IMR-90 (cell line): ENCODE measurements around the gene KCTD20. TPM values are rescaled to one million over a fixed set of nuclear protein-coding genes. Genes with fewer than 3 reads are reported as not detected.

Experiments used
- ATAC-seq: fragments of 200-7000 bp; cut with Tn5 transposase; 2 replicates; pipeline ENCODE4 v1.9.1; 2020; ENCODE audit warnings: low read depth, mild to moderate bottlenecking, moderate library complexity
- BruUV-seq: library from RNA; stranded (reverse); fragments of 400-500 nt; replicated peaks from 2 replicates; lab custom pipeline; 2021; lab: Mats Ljungman, UMichigan
- CTCF ChIA-PET: fragments of 300-600 bp; formaldehyde crosslinking; extraction: SDS; loops from one replicate; lab custom pipeline; 2021; ENCODE audit warnings: antibody characterized with exemption; lab: Yijun Ruan, JAX
- POLR2A ChIA-PET: fragments of 300-600 bp; sonication (Branson Sonifier 250); formaldehyde crosslinking; loops from one replicate; lab custom pipeline; 2022; ENCODE audit warnings: antibody characterized with exemption; ENCODE audit not compliant: unreplicated experiment; lab: Charles Lee
- DNase-seq: peaks from one replicate; pipeline ENCODE4 v3.0.0; 2013
- H2AFZ ChIP-seq: replicated peaks from 2 replicates; pipeline ENCODE3; 2013; ENCODE audit warnings: low read length, mild to moderate bottlenecking; ENCODE audit not compliant: poor library complexity
- H2AK5ac ChIP-seq: 2 replicates; pipeline ENCODE4 v1.6.1; 2013; ENCODE audit warnings: low read depth, low read length, inconsistent platforms
- H2AK9ac ChIP-seq: replicated peaks from 2 replicates; pipeline ENCODE3; 2013; ENCODE audit warnings: mild to moderate bottlenecking, low read depth, low read length, moderate library complexity; ENCODE audit not compliant: poor library complexity
- H2BK120ac ChIP-seq: 2 replicates; pipeline ENCODE4 v1.6.1; 2013; ENCODE audit warnings: low read depth, low read length, inconsistent platforms
- H2BK15ac ChIP-seq: 3 replicates; pipeline ENCODE4 v1.6.1; 2013; ENCODE audit warnings: low read depth, low read length, inconsistent platforms
- H2BK20ac ChIP-seq: 2 replicates; pipeline ENCODE4 v1.6.1; 2013; ENCODE audit warnings: low read depth, mild to moderate bottlenecking, inconsistent platforms, low read length, moderate library complexity
- H2BK5ac ChIP-seq: 2 replicates; pipeline ENCODE4 v1.6.1; 2013; ENCODE audit warnings: mild to moderate bottlenecking, low read depth, low read length, inconsistent platforms; ENCODE audit not compliant: poor library complexity, severe bottlenecking
- H3K14ac ChIP-seq: replicated peaks from 2 replicates; pipeline ENCODE4 v1.6.1; 2013; ENCODE audit warnings: low read depth, low read length, inconsistent platforms
- H3K18ac ChIP-seq: 2 replicates; pipeline ENCODE4 v1.6.1; 2013; ENCODE audit warnings: low read depth, low read length, control low read depth
- H3K23ac ChIP-seq: 2 replicates; pipeline ENCODE4 v1.6.1; 2013; ENCODE audit warnings: low read depth, low read length, inconsistent platforms
- H3K27ac ChIP-seq: 2 replicates; pipeline ENCODE4 v1.5.1; 2013; ENCODE audit warnings: mild to moderate bottlenecking, control low read depth, low read length; ENCODE audit not compliant: insufficient read depth
- H3K27me3 ChIP-seq: 2 replicates; pipeline ENCODE4 v1.6.1; 2013; ENCODE audit warnings: low read length; ENCODE audit not compliant: control insufficient read depth, insufficient read depth
- H3K36me3 ChIP-seq: 2 replicates; pipeline ENCODE4 v1.6.1; 2013; ENCODE audit warnings: low read length, mixed read lengths; ENCODE audit not compliant: control insufficient read depth, insufficient read depth
- H3K4ac ChIP-seq: 2 replicates; pipeline ENCODE4 v1.6.1; 2013; ENCODE audit warnings: low read depth, low read length, inconsistent platforms
- H3K4me1 ChIP-seq: 2 replicates; pipeline ENCODE4 v1.6.1; 2013; ENCODE audit warnings: low read length, mixed read lengths; ENCODE audit not compliant: control insufficient read depth, insufficient read depth
- H3K4me2 ChIP-seq: 2 replicates; pipeline ENCODE4 v1.6.1; 2013; ENCODE audit warnings: low read depth, mild to moderate bottlenecking, control low read depth, low read length, moderate library complexity
- H3K4me3 ChIP-seq: 2 replicates; pipeline ENCODE4 v1.5.1; 2013; ENCODE audit warnings: low read depth, mild to moderate bottlenecking, control low read depth, low read length, moderate library complexity; ENCODE audit not compliant: insufficient read depth
- H3K56ac ChIP-seq: 2 replicates; pipeline ENCODE4 v1.6.1; 2013; ENCODE audit warnings: low read length, inconsistent platforms; ENCODE audit not compliant: insufficient read depth; ENCODE audit errors: extremely low read depth
- H3K79me1 ChIP-seq, 2 experiments: 2 replicates each; pipeline ENCODE4 v1.6.1; 2013; ENCODE audit warnings: low read length in 2 of 2, inconsistent platforms in 1 of 2, low read depth in 1 of 2
- H3K9ac ChIP-seq: 2 replicates; pipeline ENCODE4 v1.6.1; 2013; ENCODE audit warnings: low read depth, low read length, control low read depth
- H3K9me1 ChIP-seq: 2 replicates; pipeline ENCODE4 v1.6.1; 2013; ENCODE audit warnings: low read length, inconsistent platforms; ENCODE audit not compliant: insufficient read depth
- H3K9me3 ChIP-seq: 2 replicates; pipeline ENCODE4 v1.6.1; 2013; ENCODE audit warnings: low read length; ENCODE audit not compliant: control insufficient read depth, insufficient read depth
- H4K20me1 ChIP-seq: 2 replicates; pipeline ENCODE4 v1.6.1; 2013; ENCODE audit warnings: low read length, inconsistent platforms; ENCODE audit not compliant: insufficient read depth
- H4K5ac ChIP-seq: 2 replicates; pipeline ENCODE4 v1.6.1; 2013; ENCODE audit warnings: mild to moderate bottlenecking, low read depth, low read length, control low read depth
- H4K8ac ChIP-seq, 2 experiments: 2 replicates each; pipeline ENCODE4 v1.6.1; 2013; ENCODE audit warnings: low read depth in 2 of 2, low read length in 2 of 2, control low read depth in 1 of 2, inconsistent platforms in 1 of 2
- H4K91ac ChIP-seq: 2 replicates; pipeline ENCODE4 v1.6.1; 2013; ENCODE audit warnings: low read depth, low read length, inconsistent platforms; ENCODE audit not compliant: insufficient read depth
- BHLHE40 ChIP-seq: fragments of 150-350 bp; IDR thresholded peaks from 2 replicates; pipeline ENCODE4 v1.6.1; 2016; ENCODE audit warnings: mild to moderate bottlenecking, low read depth, low read length
- CEBPB ChIP-seq: IDR thresholded peaks from 2 replicates; pipeline ENCODE4 v1.6.1; 2012; ENCODE audit warnings: low read depth, low read length, improper control_type of control experiment
- CHD1 ChIP-seq: IDR thresholded peaks from 2 replicates; pipeline ENCODE4 v1.6.1; 2012; ENCODE audit warnings: low read depth, low read length, improper control_type of control experiment
- FOS ChIP-seq: fragments of 150-350 bp; IDR thresholded peaks from 2 replicates; pipeline ENCODE4 v1.6.1; 2016; ENCODE audit warnings: low read depth, low read length
- MAFK ChIP-seq: IDR thresholded peaks from 2 replicates; pipeline ENCODE4 v1.6.1; 2012; ENCODE audit warnings: low read depth, low read length, improper control_type of control experiment
- MAZ ChIP-seq: IDR thresholded peaks from 2 replicates; pipeline ENCODE4 v1.6.1; 2012; ENCODE audit warnings: low read depth, mild to moderate bottlenecking, low read length, improper control_type of control experiment, moderate library complexity, borderline replicate concordance
- MXI1 ChIP-seq: IDR thresholded peaks from 2 replicates; pipeline ENCODE4 v1.6.1; 2012; ENCODE audit warnings: low read depth, mild to moderate bottlenecking, low read length, moderate library complexity, borderline replicate concordance
- NFE2L2 ChIP-seq: fragments of 150-350 bp; IDR thresholded peaks from 2 replicates; pipeline ENCODE4 v1.6.1; 2016; ENCODE audit warnings: low read depth, mild to moderate bottlenecking, low read length
- RAD21 ChIP-seq: IDR thresholded peaks from 2 replicates; pipeline ENCODE4 v1.6.1; 2012; ENCODE audit warnings: low read length, improper control_type of control experiment
- SMC3 ChIP-seq: fragments of 150-350 bp; IDR thresholded peaks from 2 replicates; pipeline ENCODE4 v1.6.1; 2016; ENCODE audit warnings: low read depth, mild to moderate bottlenecking, antibody characterized with exemption, low read length, moderate library complexity
- WGBS, 2 experiments: methylation state at CpG; one replicate each; pipeline versions ENCODE4 v1.1.5 to v1.1.7; 2013; ENCODE audit warnings: missing lambda C conversion rate in 2 of 2; ENCODE audit not compliant: insufficient read length in 1 of 2; ENCODE audit errors: extremely low coverage in 2 of 2; 5-methylcytosine and 5-hydroxymethylcytosine counted together
- dilution Hi-C: fragments of 300-500 bp; cut with HindIII; formaldehyde crosslinking; loops from one replicate; pipeline ENCODE4 v1.14.3; 2018; ENCODE audit warnings: low sequenced_read_pairs; ENCODE audit not compliant: unreplicated experiment
- in situ Hi-C: fragments of 300-500 bp; cut with MboI; formaldehyde crosslinking; loops from 3 replicates; pipeline ENCODE4 v1.14.3; 2019; ENCODE audit warnings: low sequenced_read_pairs, inconsistent platforms, mixed read lengths
- intact Hi-C: fragments of 100-400 bp; cut with micrococcal nuclease; formaldehyde crosslinking; loops from 2 replicates; pipeline ENCODE4 v1.10.0; 2022
- polyA plus RNA-seq, 3 experiments: library from polyadenylated mRNA; depleted of rRNA; stranded (reverse); fragments of >200 nt; gene quantifications; 2 replicates each; pipeline ENCODE4 v1.2.3, GENCODE V29; 2012; ENCODE audit warnings: low replicate concordance in 1 of 3
- total RNA-seq: library from RNA; depleted of rRNA; stranded (reverse); fragments of >200 nt; gene quantifications from 2 replicates; pipeline ENCODE4 v1.2.3, GENCODE V29; 2012
- TF ChIP-seq, protein P1 (sequence below): conservative IDR thresholded peaks from 2 replicates; pipeline ENCODE4 v1.5.1; 2012; ENCODE audit warnings: mild to moderate bottlenecking, low read depth, low read length, improper control_type of control experiment

The KCTD20 gene
- total and polyA plus RNA-seq, 2 of the 4 experiments (the other 2 are of a cell fraction) = 55.4 to 150 TPM

DNA sequence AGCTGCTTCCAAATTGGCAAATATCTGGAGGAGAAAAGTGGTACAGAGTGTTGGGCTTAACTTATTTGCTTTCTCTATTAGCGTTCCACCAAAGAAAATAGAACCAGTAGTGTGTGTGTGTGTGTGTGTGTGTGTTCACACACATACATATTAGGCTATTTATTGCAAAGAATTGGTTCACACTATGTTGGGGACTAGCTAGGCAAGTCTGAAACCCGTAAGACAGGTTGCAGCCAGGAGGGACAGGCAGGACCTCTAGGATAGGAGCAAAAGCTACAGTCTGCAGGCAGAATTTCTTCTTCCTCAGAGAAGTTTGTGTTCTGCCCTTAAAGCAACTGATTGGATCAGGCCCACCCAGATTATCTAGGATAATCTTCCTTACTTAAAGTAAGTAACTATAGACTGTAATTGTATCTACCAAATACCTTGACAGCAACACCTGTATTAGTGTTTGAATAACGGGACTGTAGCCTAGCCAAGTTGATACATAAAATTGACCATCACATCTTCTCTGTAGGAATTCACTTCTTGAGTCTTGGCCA, 12.8 kb downstream of the KCTD20 start:
- intact Hi-C loops (no loop called here), dilution Hi-C loops (no loop called here), in situ Hi-C loops (no loop called here)
- H3K27ac ChIP-seq = no peak overlapping the region
- CTCF ChIA-PET = no interaction called here
- no peak overlapping the region for H3K23ac ChIP-seq
- H4K91ac ChIP-seq = no peak overlapping the region
- H2BK15ac ChIP-seq = no peak overlapping the region
- H4K5ac ChIP-seq = no peak overlapping the region
- no peak overlapping the region for H3K56ac ChIP-seq
- no peak overlapping the region for H3K4me3 ChIP-seq
- H4K8ac ChIP-seq = no peak overlapping the region
- no peak overlapping the region for H2AFZ ChIP-seq
- no peak overlapping the region for H2BK20ac ChIP-seq
- POLR2A ChIA-PET = no interaction called here
- peaks cover 58% of the 10 kb centered on the region for H4K20me1 ChIP-seq
- H3K4me2 ChIP-seq = no peak overlapping the region
- no peak overlapping the region for H2BK5ac ChIP-seq
- no TSS peak for BruUV-seq
- no peak for DNase-seq
- no peaks in the 10 kb centered on the region for H3K9me3 ChIP-seq
- H2BK120ac ChIP-seq = no peak overlapping the region
- H3K27me3 ChIP-seq = no peaks in the 10 kb centered on the region
- H2AK9ac ChIP-seq = no peak overlapping the region
- H3K79me1 ChIP-seq = peaks cover 11 to 60% of the 10 kb centered on the region in 2 experiments
- 0 out of 2 replicates have a peak, but pooled peaks cover 3% of the 10 kb centered on the region for H3K9me1 ChIP-seq
- no peaks in the 10 kb centered on the region for H3K4me1 ChIP-seq
- no peak overlapping the region for H3K9ac ChIP-seq
- H3K14ac ChIP-seq = no peak overlapping the region
- no CpG with 5 or more reads among the region's 3 CpGs for WGBS, 2 experiments
- H3K4ac ChIP-seq = no peak overlapping the region
- ATAC-seq = no peak
- H3K18ac ChIP-seq = no peak overlapping the region
- peaks cover 5% of the 10 kb centered on the region; the same call in 1 of the 2 replicates for H3K36me3 ChIP-seq
- TF ChIP-seq MAFK (no peak), BHLHE40 (no peak), MAZ (no peak), SMC3 (no peak), CEBPB (no peak), CHD1 (no peak), NFE2L2 (no peak), MXI1 (no peak), RAD21 (no peak), FOS (no peak)
- TF ChIP-seq, protein P1, sequence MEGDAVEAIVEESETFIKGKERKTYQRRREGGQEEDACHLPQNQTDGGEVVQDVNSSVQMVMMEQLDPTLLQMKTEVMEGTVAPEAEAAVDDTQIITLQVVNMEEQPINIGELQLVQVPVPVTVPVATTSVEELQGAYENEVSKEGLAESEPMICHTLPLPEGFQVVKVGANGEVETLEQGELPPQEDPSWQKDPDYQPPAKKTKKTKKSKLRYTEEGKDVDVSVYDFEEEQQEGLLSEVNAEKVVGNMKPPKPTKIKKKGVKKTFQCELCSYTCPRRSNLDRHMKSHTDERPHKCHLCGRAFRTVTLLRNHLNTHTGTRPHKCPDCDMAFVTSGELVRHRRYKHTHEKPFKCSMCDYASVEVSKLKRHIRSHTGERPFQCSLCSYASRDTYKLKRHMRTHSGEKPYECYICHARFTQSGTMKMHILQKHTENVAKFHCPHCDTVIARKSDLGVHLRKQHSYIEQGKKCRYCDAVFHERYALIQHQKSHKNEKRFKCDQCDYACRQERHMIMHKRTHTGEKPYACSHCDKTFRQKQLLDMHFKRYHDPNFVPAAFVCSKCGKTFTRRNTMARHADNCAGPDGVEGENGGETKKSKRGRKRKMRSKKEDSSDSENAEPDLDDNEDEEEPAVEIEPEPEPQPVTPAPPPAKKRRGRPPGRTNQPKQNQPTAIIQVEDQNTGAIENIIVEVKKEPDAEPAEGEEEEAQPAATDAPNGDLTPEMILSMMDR = no peak
- H2AK5ac ChIP-seq = no peak overlapping the region
